ENCODE data around the gene CTNNA2. TPM values are rescaled to one million over a fixed set of nuclear protein-coding genes. Genes with fewer than 3 reads are reported as not detected.
"Not testable (repeated sequence)": the region's sequence is repeated elsewhere in the genome, so short reads cannot be mapped to it uniquely, and the experiment has no call there.

CTNNA2 gene
- total and polyA plus RNA-seq, 4 donors: 0.01 to 0.37 TPM; not detected in 2

DNA sequence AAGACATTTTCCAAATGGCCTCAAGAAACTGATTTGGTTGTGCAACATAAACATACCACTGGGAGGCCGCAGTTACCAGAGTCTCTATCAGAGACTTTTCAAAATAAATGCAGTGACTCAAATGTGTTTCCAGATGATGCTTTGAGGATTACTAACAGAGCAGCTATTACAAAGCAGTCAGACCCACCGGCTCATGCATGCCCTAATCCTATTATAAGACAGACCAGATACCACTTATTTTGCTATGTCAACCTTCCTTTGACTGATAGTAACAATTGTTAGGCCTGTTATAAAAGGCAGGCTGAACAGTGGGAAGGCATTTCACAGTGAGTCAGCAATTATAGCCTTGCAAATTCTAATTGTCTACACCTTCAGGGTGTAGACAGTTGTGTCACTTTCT, 574.0 kb downstream of the CTNNA2 start:
- DNase-seq: peak; percentile 40 to 87 (median 82)

GRCh38 chr2:80091237-80091636, 578.4 kb downstream of the CTNNA2 start:
- 70 to 80% methylated on average over 4 of the region's 4 CpGs for WGBS, 2 donors
- no peak for ATAC-seq (ENCODE audit: insufficient read depth, low FRiP score)

More for the DNA sequence above, 574.0 kb downstream of the CTNNA2 start:
- Histone ChIP-seq H3K27me3 (ENCODE audit: control insufficient read depth in 3 of 3, insufficient read depth in 3 of 3, low read length in 2 of 3) (no peaks in the 10 kb centered on the region), H3K36me3 (ENCODE audit: control insufficient read depth in 4 of 4, insufficient read depth in 4 of 4, low read length in 4 of 4) (no peaks in the 10 kb centered on the region), H3K9ac (ENCODE audit: insufficient read depth in 1 of 2, low read length in 2 of 2) (no peak overlapping the region), H3K4me3 (no peak overlapping the region), H3K9me3 (ENCODE audit: control insufficient read depth in 4 of 4, insufficient read depth in 3 of 4, low read length in 3 of 4) (no peaks in the 10 kb centered on the region), H3K4me1 (ENCODE audit: control insufficient read depth in 5 of 5, insufficient read depth in 5 of 5, low read length in 5 of 5) (peaks cover 0 to 11% (median 0%) of the 10 kb centered on the region in 5 donors), H3K27ac (ENCODE audit: low read depth in 1 of 2, low read length in 1 of 2) (no peak overlapping the region)
- WGBS, 2 donors: 70 to 79% methylated on average over 2 of the region's 2 CpGs
- ATAC-seq (ENCODE audit: insufficient read depth, low FRiP score): no peak
- no peak for TF ChIP-seq CTCF (IDR thresholded peaks at IDR 0.05; ENCODE audit: control extremely low read depth, extremely low read depth)

GRCh38 chr2:80092474-80092873, 579.6 kb downstream of the CTNNA2 start:
- H3K4me3 ChIP-seq: no peak overlapping the region
- H3K27me3 ChIP-seq (ENCODE audit: control insufficient read depth in 3 of 3, insufficient read depth in 3 of 3, low read length in 2 of 3): no peaks in the 10 kb centered on the region
- H3K4me1 ChIP-seq (ENCODE audit: control insufficient read depth in 5 of 5, insufficient read depth in 5 of 5, low read length in 5 of 5): no peaks in the 10 kb centered on the region
- no peak overlapping the region for H3K9ac ChIP-seq (ENCODE audit: insufficient read depth in 1 of 2, low read length in 2 of 2)
- no peaks in the 10 kb centered on the region for H3K36me3 ChIP-seq (ENCODE audit: control insufficient read depth in 4 of 4, insufficient read depth in 4 of 4, low read length in 4 of 4)
- no peak overlapping the region for H3K27ac ChIP-seq (ENCODE audit: low read depth in 1 of 2, low read length in 1 of 2)
- ATAC-seq (ENCODE audit: insufficient read depth, low FRiP score): no peak
- TF ChIP-seq CTCF (IDR thresholded peaks at IDR 0.05; ENCODE audit: control extremely low read depth, extremely low read depth): no peak
- no peaks in the 10 kb centered on the region for H3K9me3 ChIP-seq (ENCODE audit: control insufficient read depth in 4 of 4, insufficient read depth in 3 of 4, low read length in 3 of 4)
- DNase-seq: no peak

More at GRCh38 chr2:80091237-80091636, 578.4 kb downstream of the CTNNA2 start:
- H3K9ac ChIP-seq (ENCODE audit: insufficient read depth in 1 of 2, low read length in 2 of 2): no peak overlapping the region
- H3K36me3 ChIP-seq (ENCODE audit: control insufficient read depth in 4 of 4, insufficient read depth in 4 of 4, low read length in 4 of 4): no peaks in the 10 kb centered on the region
- H3K4me3 ChIP-seq: no peak overlapping the region
- no peaks in the 10 kb centered on the region for H3K27me3 ChIP-seq (ENCODE audit: control insufficient read depth in 3 of 3, insufficient read depth in 3 of 3, low read length in 2 of 3)
- no peak for DNase-seq
- H3K27ac ChIP-seq (ENCODE audit: low read depth in 1 of 2, low read length in 1 of 2): no peak overlapping the region
- no peaks in the 10 kb centered on the region for H3K9me3 ChIP-seq (ENCODE audit: control insufficient read depth in 4 of 4, insufficient read depth in 3 of 4, low read length in 3 of 4)
- H3K4me1 ChIP-seq (ENCODE audit: control insufficient read depth in 5 of 5, insufficient read depth in 5 of 5, low read length in 5 of 5): peaks cover 0 to 10% (median 0%) of the 10 kb centered on the region in 5 donors
- TF ChIP-seq CTCF (IDR thresholded peaks at IDR 0.05; ENCODE audit: control extremely low read depth, extremely low read depth): no peak

DNA sequence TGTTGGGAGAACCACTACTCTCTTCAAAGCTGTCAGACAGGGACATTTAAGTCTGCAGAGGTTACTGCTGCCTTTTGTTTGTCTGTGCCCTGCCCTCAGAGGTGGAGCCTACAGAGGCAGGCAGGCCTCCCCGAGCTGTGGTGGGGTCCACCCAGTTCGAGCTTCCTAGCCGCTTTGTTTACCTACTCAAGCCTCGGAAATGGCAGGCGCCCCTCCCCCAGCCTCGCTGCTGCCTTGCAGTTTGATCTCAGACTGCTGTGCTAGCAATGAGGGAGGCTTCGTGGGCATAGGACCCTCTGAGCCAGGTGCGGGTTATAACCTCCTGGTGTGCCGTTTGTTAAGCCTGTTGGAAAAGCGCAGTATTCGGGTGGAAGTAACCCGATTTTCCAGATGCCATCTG, 585.7 kb downstream of the CTNNA2 start:
- DNase-seq; H3K36me3 ChIP-seq (ENCODE audit: control insufficient read depth in 4 of 4, insufficient read depth in 4 of 4, low read length in 4 of 4); ATAC-seq (ENCODE audit: insufficient read depth, low FRiP score); H3K27me3 ChIP-seq (ENCODE audit: control insufficient read depth in 3 of 3, insufficient read depth in 3 of 3, low read length in 2 of 3); H3K27ac ChIP-seq (ENCODE audit: low read depth in 1 of 2, low read length in 1 of 2); H3K4me1 ChIP-seq (ENCODE audit: control insufficient read depth in 5 of 5, insufficient read depth in 5 of 5, low read length in 5 of 5); H3K9me3 ChIP-seq (ENCODE audit: control insufficient read depth in 4 of 4, insufficient read depth in 3 of 4, low read length in 3 of 4); H3K9ac ChIP-seq (ENCODE audit: insufficient read depth in 1 of 2, low read length in 2 of 2); H3K4me3 ChIP-seq: not testable (repeated sequence)
- 86 to 90% methylated on average over 12 of the region's 12 CpGs for WGBS, 2 donors
